Naive thymus-derived CD4-positive, alpha-beta T cell (primary cell): ENCODE data around the gene SNX15. TPM values are rescaled to one million over a fixed set of nuclear protein-coding genes. Genes with fewer than 3 reads are reported as not detected.

Source experiments
- ATAC-seq: fragments of 150-1000 bp; cut with Tn5 transposase; 2 replicates; pipeline ENCODE4 v1.10.0; 2021; ENCODE audit warnings: mild to moderate bottlenecking, moderate library complexity
- CTCF ChIA-PET: fragments of 350-600 bp; sonication (Branson Sonifier 250); formaldehyde crosslinking; loops from one replicate; lab custom pipeline; 2021; ENCODE audit warnings: antibody characterized with exemption; lab: Charles Lee
- POLR2A ChIA-PET: fragments of 350-600 bp; sonication (Branson Sonifier 250); formaldehyde crosslinking; loops from one replicate; lab custom pipeline; 2021; ENCODE audit warnings: antibody characterized with exemption, inconsistent platforms; lab: Charles Lee
- DNase-seq, 9 donors: peaks; one replicate each; pipeline versions ENCODE4 v3.0.0 to v3.0.0-alpha.2; 2020 to 2022; ENCODE audit warnings: mixed read lengths in 1 of 9
- H3K27ac ChIP-seq: one replicate; pipeline ENCODE4 v1.7.0; 2013; ENCODE audit warnings: mild to moderate bottlenecking, low read depth, low read length, moderate library complexity
- H3K27me3 ChIP-seq, 2 donors: one replicate each; pipeline ENCODE4 v1.7.0; 2013; ENCODE audit warnings: low read length in 2 of 2, mild to moderate bottlenecking in 2 of 2, moderate library complexity in 2 of 2; ENCODE audit not compliant: control insufficient read depth in 2 of 2, insufficient read depth in 2 of 2
- H3K36me3 ChIP-seq, 3 experiments: 1 replicate in 2 of 3; 2 replicates in 1 of 3; pipeline ENCODE4 v1.7.0; 2013; ENCODE audit warnings: low read length in 3 of 3, mild to moderate bottlenecking in 3 of 3, moderate library complexity in 1 of 3; ENCODE audit not compliant: insufficient read depth in 3 of 3, control insufficient read depth in 2 of 3
- H3K4me1 ChIP-seq, 2 donors: one replicate each; pipeline ENCODE4 v1.7.0; 2013; ENCODE audit warnings: low read length in 2 of 2, mild to moderate bottlenecking in 2 of 2, moderate library complexity in 1 of 2; ENCODE audit not compliant: control insufficient read depth in 2 of 2, insufficient read depth in 2 of 2
- H3K4me3 ChIP-seq: 2 replicates; pipeline ENCODE4 v1.7.0; 2013; ENCODE audit warnings: mild to moderate bottlenecking, low read length
- H3K9me3 ChIP-seq, 3 experiments: 1 replicate in 2 of 3; 2 replicates in 1 of 3; pipeline ENCODE4 v1.7.0; 2013; ENCODE audit warnings: low read length in 3 of 3; ENCODE audit not compliant: control insufficient read depth in 2 of 3
- H3K27ac Mint-ChIP-seq, 9 donors: one replicate each; pipeline ENCODE4 v1.8.0; 2020 to 2022; ENCODE audit warnings: mixed read lengths in 9 of 9, mild to moderate bottlenecking in 8 of 9, moderate library complexity in 5 of 9, inconsistent platforms in 2 of 9
- H3K27me3 Mint-ChIP-seq, 5 donors: one replicate each; pipeline ENCODE4 v1.8.0; 2021 to 2022; ENCODE audit warnings: mixed read lengths in 5 of 5, mild to moderate bottlenecking in 1 of 5
- H3K36me3 Mint-ChIP-seq, 5 donors: one replicate each; pipeline ENCODE4 v1.8.0; 2020 to 2022; ENCODE audit warnings: mixed read lengths in 5 of 5, mild to moderate bottlenecking in 3 of 5, inconsistent platforms in 1 of 5
- H3K4me1 Mint-ChIP-seq, 7 donors: one replicate each; pipeline ENCODE4 v1.8.0; 2020 to 2022; ENCODE audit warnings: mixed read lengths in 7 of 7, mild to moderate bottlenecking in 3 of 7, inconsistent platforms in 1 of 7
- H3K4me3 Mint-ChIP-seq, 10 donors: one replicate each; pipeline ENCODE4 v1.8.0; 2020 to 2022; ENCODE audit warnings: mild to moderate bottlenecking in 10 of 10, mixed read lengths in 10 of 10, moderate library complexity in 6 of 10, inconsistent platforms in 2 of 10
- H3K9me3 Mint-ChIP-seq, 11 donors: one replicate each; pipeline ENCODE4 v1.8.0; 2020 to 2022; ENCODE audit warnings: mixed read lengths in 11 of 11, mild to moderate bottlenecking in 4 of 11, inconsistent platforms in 1 of 11, moderate library complexity in 1 of 11
- intact Hi-C, 2 donors: fragments of 100-400 bp; cut with micrococcal nuclease; formaldehyde crosslinking; loops; one replicate each; pipeline ENCODE4 v1.15.1; 2023
- polyA plus RNA-seq, 2 donors: library from polyadenylated mRNA; unstranded; fragments of 300-500 nt; fragmentation: Illumina TruSeq; gene quantifications; one replicate each; pipeline ENCODE4 v1.2.3, GENCODE V29; 2021
- total RNA-seq, 6 experiments: library from RNA in 5 of 6; stranded (reverse) in 5 of 6; gene quantifications; 1 replicate in 5 of 6; 2 replicates in 1 of 6; pipeline ENCODE4 v1.2.3 and lab custom pipeline; 2021 to 2026

Gene SNX15
- total and polyA plus RNA-seq, 7 experiments from 2014 or later = 13.1 to 29.0 (median 17.6) TPM

DNA sequence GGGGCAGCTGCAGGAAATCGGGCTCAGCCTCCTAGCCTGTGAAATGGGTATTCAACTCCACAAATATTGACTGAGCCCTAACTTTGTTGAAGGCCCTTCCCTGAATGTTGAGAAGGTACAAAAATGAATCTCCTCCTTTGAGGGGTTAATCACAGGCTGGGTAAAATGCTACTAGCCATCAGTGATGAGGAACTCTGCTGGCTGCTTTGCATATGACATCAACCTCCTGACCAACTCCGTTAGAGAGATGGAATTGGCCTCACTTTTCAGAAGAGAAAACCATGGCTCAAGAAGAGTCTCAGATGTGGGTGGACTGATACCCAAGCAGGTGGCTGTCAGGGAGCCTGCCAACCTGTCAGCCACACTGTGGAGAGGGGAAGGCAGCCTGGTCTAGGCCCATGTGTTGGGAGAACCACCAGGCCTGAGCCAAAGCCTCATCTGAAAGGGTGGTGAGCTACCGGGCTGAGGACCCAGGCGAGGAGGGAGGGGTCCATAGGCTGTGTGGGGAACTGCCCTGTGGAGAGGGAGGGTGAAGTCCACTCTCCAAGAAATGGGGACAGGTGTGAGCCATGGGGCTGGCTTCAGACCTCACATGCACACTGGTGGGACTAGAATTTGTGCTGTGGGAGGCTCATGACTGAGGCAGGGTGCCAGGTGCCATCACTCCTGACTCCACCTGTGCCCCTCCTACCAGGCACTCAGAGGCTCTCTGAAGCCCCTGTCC is 44.8 kb downstream of the SNX15 start:
- H3K27me3 Mint-ChIP-seq = no peaks in the 10 kb centered on the region
- H3K4me3 Mint-ChIP-seq = no peak overlapping the region
- peaks cover 0 to 10% (median 0%) of the 10 kb centered on the region in 7 donors for H3K4me1 Mint-ChIP-seq
- H3K27ac Mint-ChIP-seq = peak overlapping the region in 1 of 9 donors; percentile 32
- no peaks in the 10 kb centered on the region for H3K27me3 ChIP-seq
- ChIA-PET CTCF (interaction anchor here (0.7 kb wide), 1 partner anchor 137 kb away, joined by 4 read pairs; no protein-coding TSS in a partner anchor), POLR2A (no interaction called here)
- H3K36me3 ChIP-seq = no peaks in the 10 kb centered on the region
- H3K36me3 Mint-ChIP-seq = peaks cover 0 to 2% (median 0%) of the 10 kb centered on the region in 5 donors
- no peaks in the 10 kb centered on the region for H3K9me3 ChIP-seq
- H3K27ac ChIP-seq = no peak overlapping the region
- no peaks in the 10 kb centered on the region for H3K9me3 Mint-ChIP-seq
- intact Hi-C loops = no loop called here
- ATAC-seq = no peak
- no peak for DNase-seq
- H3K4me3 ChIP-seq = no peak overlapping the region
- H3K4me1 ChIP-seq = no peaks in the 10 kb centered on the region

DNA sequence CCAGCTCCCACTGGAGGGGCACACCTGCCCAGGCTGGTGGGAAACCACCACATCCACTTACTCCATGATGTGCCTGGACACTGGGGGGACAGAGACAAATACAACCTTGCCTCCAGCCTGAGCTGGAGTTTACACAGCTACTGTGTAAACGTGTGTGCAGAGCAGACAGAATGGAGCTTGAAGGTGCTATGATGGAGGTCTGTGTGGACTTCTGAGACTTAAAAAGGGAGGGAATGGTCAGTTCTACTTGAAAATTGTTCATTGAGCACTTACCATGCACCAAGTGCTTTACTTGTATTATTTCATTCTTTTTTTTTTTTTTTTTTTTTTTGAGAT is 45.4 kb downstream of the SNX15 start:
- Mint-ChIP-seq H3K27me3 (no peaks in the 10 kb centered on the region), H3K27ac (peak overlapping the region in 1 of 9 donors; percentile 32), H3K4me1 (peaks cover 0 to 10% (median 0%) of the 10 kb centered on the region in 7 donors), H3K36me3 (peaks cover 0 to 2% (median 0%) of the 10 kb centered on the region in 5 donors), H3K9me3 (no peaks in the 10 kb centered on the region), H3K4me3 (no peak overlapping the region)
- no peak for DNase-seq
- no peaks in the 10 kb centered on the region for H3K27me3 ChIP-seq
- H3K27ac ChIP-seq = no peak overlapping the region
- ChIA-PET CTCF (no interaction called here), POLR2A (no interaction called here)
- H3K4me3 ChIP-seq = no peak overlapping the region
- H3K9me3 ChIP-seq = no peaks in the 10 kb centered on the region
- H3K4me1 ChIP-seq = no peaks in the 10 kb centered on the region
- H3K36me3 ChIP-seq = no peaks in the 10 kb centered on the region
- intact Hi-C loops = no loop called here
- no peak for ATAC-seq

DNA sequence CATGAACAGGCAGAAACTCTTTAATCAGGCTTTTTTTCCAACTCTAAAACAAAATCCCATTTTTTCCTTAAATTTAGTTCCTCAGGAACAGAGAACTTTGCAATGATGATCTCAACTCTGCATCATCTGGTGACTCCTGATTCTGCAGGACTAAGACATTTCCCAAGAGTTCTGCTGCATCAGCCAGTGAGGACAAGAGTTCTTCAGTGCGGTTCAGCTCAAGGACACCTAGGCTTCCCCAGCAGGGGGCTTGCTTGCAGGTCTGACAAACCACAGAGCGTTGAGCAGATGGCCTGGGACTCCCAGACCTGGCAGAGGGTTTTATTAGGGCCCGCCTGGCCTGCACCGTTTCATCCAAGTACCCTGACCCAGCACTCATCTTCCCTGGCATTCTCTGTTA is 50.2 kb downstream of the SNX15 start:
- Histone ChIP-seq H3K9me3 (no peaks in the 10 kb centered on the region), H3K27me3 (no peaks in the 10 kb centered on the region), H3K36me3 (no peaks in the 10 kb centered on the region), H3K27ac (no peak overlapping the region), H3K4me1 (no peaks in the 10 kb centered on the region), H3K4me3 (no peak overlapping the region)
- POLR2A ChIA-PET = no interaction called here
- peak overlapping the region in 4 of 9 donors; percentile 9 to 83 (median 48) for H3K27ac Mint-ChIP-seq
- no peak overlapping the region for H3K4me3 Mint-ChIP-seq
- H3K9me3 Mint-ChIP-seq = peaks cover 0 to 2% (median 0%) of the 10 kb centered on the region in 11 donors
- peaks cover 0 to 11% (median 0%) of the 10 kb centered on the region in 5 donors for H3K36me3 Mint-ChIP-seq
- peaks cover 3 to 42% (median 7%) of the 10 kb centered on the region in 7 donors for H3K4me1 Mint-ChIP-seq
- intact Hi-C loops = no loop called here
- CTCF ChIA-PET = interaction anchor here (1.3 to 1.4 kb wide), 2 partner anchors 14 to 62 kb away, joined by 3 to 5 read pairs; no protein-coding TSS in a partner anchor
- no peak for DNase-seq
- H3K27me3 Mint-ChIP-seq = no peaks in the 10 kb centered on the region
- ATAC-seq = no peak

DNA sequence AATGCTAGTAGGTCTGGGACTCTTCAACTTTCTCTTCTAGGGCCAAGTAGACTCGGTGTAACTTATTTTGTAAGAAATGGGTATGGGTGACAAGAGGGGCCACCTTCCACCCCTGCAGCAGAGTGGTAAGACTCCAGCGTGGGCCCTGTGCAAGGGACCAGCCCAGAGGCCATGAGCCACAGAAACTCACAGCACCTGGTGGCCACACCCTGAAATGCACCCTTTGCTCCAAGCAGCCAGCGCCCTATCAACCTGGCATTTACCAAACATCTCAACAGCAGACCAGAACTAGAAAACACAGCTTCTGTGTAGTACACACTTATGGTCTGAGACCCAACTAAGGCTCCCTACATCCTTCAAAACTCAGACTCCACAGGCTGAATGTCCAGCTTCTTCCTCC is 50.9 kb downstream of the SNX15 start:
- no peaks in the 10 kb centered on the region for H3K27me3 Mint-ChIP-seq
- Histone ChIP-seq H3K27me3 (no peaks in the 10 kb centered on the region), H3K4me3 (no peak overlapping the region), H3K27ac (no peak overlapping the region), H3K36me3 (no peaks in the 10 kb centered on the region), H3K9me3 (no peaks in the 10 kb centered on the region), H3K4me1 (no peaks in the 10 kb centered on the region)
- CTCF ChIA-PET = interaction anchor here (1.3 to 2.0 kb wide), 2 partner anchors 63 to 66 kb away, joined by 5 to 6 read pairs; no protein-coding TSS in a partner anchor
- ATAC-seq = peak; percentile 97
- H3K36me3 Mint-ChIP-seq = peaks cover 0 to 15% (median 0%) of the 10 kb centered on the region in 5 donors
- DNase-seq = peak; percentile 47 to 71 (median 64)
- peaks cover 0 to 2% (median 0%) of the 10 kb centered on the region in 11 donors for H3K9me3 Mint-ChIP-seq
- H3K27ac Mint-ChIP-seq = peak overlapping the region; percentile 9 to 83 (median 63)
- intact Hi-C loops = loop anchor here (1.0 to 2.0 kb wide), 4 partner anchors 19 to 65 kb away; partner anchors contain the start of genes SAC3D1 (in 1 of the 2), SNX15 (in 1 of the 2) and VPS51 (in 1 of the 2)
- POLR2A ChIA-PET = interaction anchor here (0.6 kb wide), 2 partner anchors 25 to 40 kb away, joined by 3 read pairs; no protein-coding TSS in a partner anchor
- peak overlapping the region in 1 of 10 donors; percentile 48 for H3K4me3 Mint-ChIP-seq
- H3K4me1 Mint-ChIP-seq = peaks cover 3 to 48% (median 7%) of the 10 kb centered on the region in 7 donors

DNA sequence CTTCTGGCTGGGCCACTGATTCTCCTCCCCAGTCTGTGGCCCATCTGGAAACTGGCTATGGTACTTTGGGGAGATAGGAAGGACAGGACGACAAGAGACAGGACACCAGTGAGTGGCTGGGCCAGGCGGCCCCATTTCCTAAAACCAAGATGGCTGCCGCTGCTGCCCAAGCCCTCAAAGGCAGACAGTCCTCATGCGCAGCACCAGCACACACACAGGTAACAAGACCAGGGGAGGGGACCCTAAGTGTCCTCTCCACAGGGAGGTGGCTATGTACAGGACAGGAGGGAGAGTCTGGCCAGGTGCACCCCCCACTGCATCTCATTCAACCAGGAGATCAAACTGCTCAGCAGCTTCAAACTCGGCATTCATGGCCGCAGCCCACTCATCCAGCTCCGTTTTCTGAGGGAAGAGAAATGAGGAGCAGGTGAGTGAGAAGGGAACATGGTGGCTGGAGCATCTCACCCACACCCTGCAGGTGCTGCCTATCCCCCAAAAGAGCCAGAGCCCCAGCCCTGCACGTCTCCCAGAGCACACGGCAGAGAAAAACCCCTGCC is 51.6 kb downstream of the SNX15 start:
- ATAC-seq (no peak), DNase-seq (no peak)
- H3K4me1 ChIP-seq = peaks cover 3 to 4% of the 10 kb centered on the region in 2 donors
- peak overlapping the region in 3 of 9 donors; percentile 49 to 83 (median 71) for H3K27ac Mint-ChIP-seq
- no peaks in the 10 kb centered on the region for H3K9me3 ChIP-seq
- H3K27ac ChIP-seq = no peak overlapping the region
- H3K4me3 Mint-ChIP-seq = peak overlapping the region in 1 of 10 donors; percentile 48
- intact Hi-C loops = loop anchor here (1.0 to 2.0 kb wide), 4 partner anchors 18 to 66 kb away; partner anchors contain the start of genes SAC3D1 (in 1 of the 2), SNX15 (in 1 of the 2) and VPS51 (in 1 of the 2)
- H3K4me3 ChIP-seq = no peak overlapping the region
- POLR2A ChIA-PET = interaction anchor here (0.9 kb wide), 1 partner anchor 52 kb away, joined by 3 read pairs; the partner anchor contains the start of gene SNX15
- H3K36me3 Mint-ChIP-seq = peaks cover 0 to 15% (median 0%) of the 10 kb centered on the region in 5 donors
- no peaks in the 10 kb centered on the region for H3K27me3 ChIP-seq
- H3K4me1 Mint-ChIP-seq = peaks cover 7 to 51% (median 14%) of the 10 kb centered on the region in 7 donors
- CTCF ChIA-PET = interaction anchor here (2.0 kb wide), 1 partner anchor 66 kb away, joined by 6 read pairs; no protein-coding TSS in a partner anchor
- peaks cover 0 to 2% (median 0%) of the 10 kb centered on the region in 5 donors for H3K27me3 Mint-ChIP-seq
- H3K36me3 ChIP-seq = no peaks in the 10 kb centered on the region
- H3K9me3 Mint-ChIP-seq = peaks cover 0 to 5% (median 0%) of the 10 kb centered on the region in 11 donors

DNA sequence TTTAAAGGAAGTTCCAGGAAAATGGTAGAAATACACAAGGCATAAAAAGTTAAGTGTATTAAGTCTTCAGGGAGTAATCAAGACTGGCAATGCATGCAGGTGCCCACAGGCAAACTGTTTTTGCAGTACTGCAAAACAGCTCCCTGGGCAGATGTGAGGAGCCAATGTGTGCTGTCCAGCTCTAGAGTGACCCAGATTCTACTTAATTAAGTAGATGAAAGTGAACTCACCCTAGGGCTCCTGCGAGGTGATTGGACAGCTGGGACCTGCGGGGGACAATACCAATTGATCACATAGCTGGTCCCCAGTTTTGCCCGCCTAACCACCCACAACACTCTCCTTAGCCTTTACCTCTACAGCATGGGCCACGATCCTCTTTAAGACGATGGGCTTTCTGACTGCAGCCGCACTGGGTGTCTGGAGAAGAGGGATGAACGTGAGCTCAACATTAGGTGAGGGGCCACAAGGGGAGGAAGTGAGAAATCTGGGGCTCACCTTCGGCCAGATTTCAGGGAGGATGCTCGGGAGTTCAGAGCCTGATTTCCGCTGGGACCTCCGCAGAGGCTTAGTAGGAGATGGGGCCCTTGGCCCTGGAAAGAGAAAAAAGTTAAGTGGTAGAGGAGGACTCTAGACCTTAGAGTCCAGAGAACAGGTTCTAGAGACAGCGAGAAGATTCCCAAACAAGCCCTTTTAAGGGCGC is 56.0 kb downstream of the SNX15 start:
- intact Hi-C loops = loop anchor here in 1 of 2 donors (10.0 kb wide), 1 partner anchor 238 kb away; the partner anchor contains the start of gene CDC42BPG
- Histone ChIP-seq H3K9me3 (no peaks in the 10 kb centered on the region), H3K4me1 (peaks cover 13 to 14% of the 10 kb centered on the region in 2 donors), H3K36me3 (peaks cover 0 to 29% (median 11%) of the 10 kb centered on the region in 3 experiments), H3K4me3 (peak overlapping the region; percentile 61), H3K27me3 (no peaks in the 10 kb centered on the region), H3K27ac (peak overlapping the region; percentile 86)
- peaks cover 0 to 10% (median 0%) of the 10 kb centered on the region in 11 donors for H3K9me3 Mint-ChIP-seq
- peak overlapping the region; percentile 88 to 99 (median 93) for H3K4me3 Mint-ChIP-seq
- DNase-seq (no peak), ATAC-seq (no peak)
- ChIA-PET POLR2A (interaction anchor here (0.7 to 2.2 kb wide), 9 partner anchors 13 to 194 kb away, joined by 3 to 11 read pairs (median 3); partner anchors contain the start of genes ARL2, TM7SF2, VPS51 and ZNHIT2), CTCF (interaction anchor here (0.7 to 1.3 kb wide), 4 partner anchors 11 to 69 kb away, joined by 3 to 6 read pairs (median 3); partner anchors contain the start of gene ARL2)
- peak overlapping the region; percentile 94 to 99 (median 97) for H3K27ac Mint-ChIP-seq
- H3K27me3 Mint-ChIP-seq = peaks cover 0 to 4% (median 0%) of the 10 kb centered on the region in 5 donors
- H3K4me1 Mint-ChIP-seq = peaks cover 22 to 56% (median 30%) of the 10 kb centered on the region in 7 donors
- peaks cover 0 to 26% (median 8%) of the 10 kb centered on the region in 5 donors for H3K36me3 Mint-ChIP-seq
